HuH-7.5 (cell line): Measurements from ENCODE around the gene MOXD1.
A peak's percentile ranks its signal among the peaks of the same experiment; 100 is the strongest.

Source experiments
- DNase-seq: peaks from one replicate; pipeline ENCODE4 v3.0.0; 2011; ENCODE audit warnings: low spot score

MOXD1 gene

DNA sequence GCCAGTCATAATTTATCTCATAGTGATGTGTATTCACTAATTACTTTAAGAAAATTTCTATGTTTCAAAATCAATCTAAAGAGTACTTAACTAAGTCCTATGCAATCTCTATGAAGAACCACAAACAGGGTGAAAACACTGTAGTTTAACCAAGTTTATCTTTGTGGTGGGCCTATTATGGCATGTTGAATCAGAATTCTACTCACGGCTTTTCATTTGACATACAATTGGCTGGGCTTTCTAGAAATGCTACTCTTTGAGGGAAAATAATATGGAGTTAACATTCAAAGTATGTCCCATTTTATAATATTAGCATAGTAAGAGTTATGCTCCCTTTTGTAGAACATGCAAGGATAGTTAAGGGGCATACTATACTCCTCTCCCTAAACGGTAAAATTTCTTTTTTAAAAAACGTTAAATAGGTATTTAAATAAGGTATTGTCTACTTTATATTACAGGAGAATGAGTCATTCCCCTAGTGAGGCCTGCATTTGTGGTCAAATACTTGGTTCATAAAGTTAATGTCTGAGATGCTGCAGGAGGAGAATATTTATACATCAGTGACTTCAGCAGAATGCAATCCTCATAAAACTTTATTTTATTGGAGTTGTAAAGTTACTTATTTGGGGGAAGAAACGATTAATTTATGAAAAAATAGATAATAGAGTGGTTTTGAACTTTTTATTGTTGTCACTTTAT lies 1.8 kb downstream of the MOXD1 start:
- no peak for DNase-seq

- no peak for DNase-seq
These were observed 6.2 kb downstream of the MOXD1 start for GRCh38 chr6:132395015-132395597.

DNA sequence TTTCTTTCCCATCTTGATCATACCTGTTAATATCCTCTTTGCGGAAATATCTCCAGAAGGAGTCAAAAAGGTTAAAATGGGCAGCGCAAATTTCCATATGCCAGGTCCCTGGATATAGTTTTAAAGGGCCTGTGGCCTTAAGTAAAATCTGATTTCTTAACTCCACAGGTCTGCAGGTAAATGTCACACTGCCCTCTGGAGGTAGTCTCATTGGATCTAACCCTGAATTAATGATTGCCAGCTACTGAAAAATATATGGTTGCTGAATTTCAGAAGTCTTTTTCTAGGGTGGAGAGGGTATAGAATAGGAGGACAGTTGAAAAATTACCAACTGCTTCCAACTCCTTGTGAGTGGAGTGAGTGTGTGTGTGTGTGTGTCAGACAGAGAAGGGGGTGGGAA lies 8.5 kb downstream of the MOXD1 start:
- peak; percentile 33 for DNase-seq

- DNase-seq = no peak
These were observed 9.0 kb downstream of the MOXD1 start for GRCh38 chr6:132392270-132392646.

GRCh38 chr6:132391391-132392269 lies 9.6 kb downstream of the MOXD1 start:
- no peak for DNase-seq

- DNase-seq = no peak
These were observed 10.8 kb downstream of the MOXD1 start for GRCh38 chr6:132390451-132390850.

- no peak for DNase-seq
These were observed 11.3 kb downstream of the MOXD1 start for GRCh38 chr6:132390017-132390416.

DNA sequence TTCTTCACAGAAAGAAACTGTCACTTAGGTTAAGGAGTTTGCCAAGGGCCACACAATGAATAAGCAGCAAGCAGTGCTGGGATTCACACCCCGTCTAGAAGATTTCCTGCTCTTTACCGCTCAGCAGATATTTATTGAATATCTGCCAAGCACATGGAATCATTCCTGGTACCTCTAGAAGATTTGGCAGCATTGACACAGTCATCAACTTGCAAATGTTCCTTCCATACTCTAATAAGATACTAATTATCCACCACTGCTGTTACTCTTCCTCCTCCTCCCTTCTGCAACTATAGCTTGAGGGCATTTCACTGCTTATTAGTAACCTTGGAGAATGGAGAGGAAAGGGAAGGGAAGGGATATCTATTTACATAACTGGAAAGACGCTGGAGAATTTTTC lies 13.0 kb downstream of the MOXD1 start:
- no peak for DNase-seq

DNA sequence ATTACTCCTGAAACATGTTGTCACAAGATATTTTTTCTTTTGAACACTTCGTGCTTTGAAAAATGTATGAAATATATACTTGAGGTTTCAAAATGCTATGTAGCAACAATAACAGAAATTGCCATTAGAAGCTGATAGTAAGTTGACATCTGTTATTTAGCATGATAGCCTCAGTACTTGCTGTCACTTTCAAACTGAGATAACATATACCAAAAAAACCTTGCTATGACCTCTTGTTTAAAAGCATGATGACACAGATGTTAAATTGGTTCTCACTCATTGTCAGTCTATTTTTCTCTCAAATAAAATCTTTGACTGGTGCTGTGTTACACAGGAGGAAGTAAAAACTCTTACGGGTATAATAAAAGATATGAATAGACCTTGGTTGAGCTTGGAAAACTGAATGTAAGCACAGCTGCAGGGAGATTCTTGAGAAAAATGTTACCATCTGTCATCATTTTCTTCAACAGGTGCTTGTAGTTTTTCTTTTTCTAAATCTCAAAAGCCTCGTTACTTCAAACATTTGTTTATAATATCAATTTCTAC lies 18.6 kb downstream of the MOXD1 start:
- no peak for DNase-seq

DNA sequence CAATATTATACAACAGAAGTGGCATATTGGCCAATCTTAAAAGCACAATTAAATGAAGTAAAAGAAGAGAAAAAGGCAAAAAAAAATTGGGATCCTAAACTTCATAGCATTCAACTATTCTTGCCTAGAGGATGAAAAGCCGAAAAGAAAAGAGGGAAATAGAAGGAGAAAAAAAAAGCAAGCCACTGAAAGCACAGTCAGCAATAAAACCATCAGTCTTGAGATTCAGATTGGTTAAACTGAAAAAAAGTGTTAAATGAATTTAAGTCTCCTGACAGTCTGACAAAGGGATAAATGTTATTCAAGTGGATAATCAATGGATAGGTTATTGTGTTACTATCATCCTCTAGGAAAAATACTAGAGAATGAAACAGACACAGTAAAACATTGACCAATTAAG lies 19.9 kb downstream of the MOXD1 start:
- DNase-seq = no peak

DNA sequence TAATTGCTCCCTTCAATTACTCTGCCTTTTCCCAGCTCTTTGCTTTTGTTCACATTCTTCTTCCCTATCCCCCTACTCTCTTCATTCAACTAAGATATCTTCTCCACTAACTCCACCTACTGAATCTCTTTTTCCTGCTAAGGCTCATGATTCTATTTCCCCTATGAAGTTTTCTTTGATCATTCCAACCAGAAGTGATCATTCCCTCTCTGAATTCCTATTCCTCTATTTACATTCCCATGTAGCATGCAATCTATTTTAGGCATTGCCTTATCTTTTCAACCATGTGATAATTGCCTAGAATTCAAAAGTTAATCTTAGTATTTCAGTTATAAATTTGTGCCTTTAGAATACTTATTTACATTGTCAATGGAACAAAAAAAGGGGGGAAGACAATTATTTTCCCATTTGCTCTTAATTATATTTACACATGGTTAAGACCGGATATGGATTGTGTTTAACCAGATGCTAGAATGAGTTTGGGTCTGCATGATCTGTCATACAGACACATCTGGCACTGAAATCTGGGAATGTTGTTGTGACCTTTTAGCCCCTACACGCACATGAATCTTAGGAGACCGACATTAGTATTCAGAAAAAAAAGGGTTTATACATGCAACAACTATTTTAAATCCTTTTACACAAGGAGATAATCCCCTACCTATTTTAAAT lies 20.8 kb downstream of the MOXD1 start:
- DNase-seq = no peak

DNA sequence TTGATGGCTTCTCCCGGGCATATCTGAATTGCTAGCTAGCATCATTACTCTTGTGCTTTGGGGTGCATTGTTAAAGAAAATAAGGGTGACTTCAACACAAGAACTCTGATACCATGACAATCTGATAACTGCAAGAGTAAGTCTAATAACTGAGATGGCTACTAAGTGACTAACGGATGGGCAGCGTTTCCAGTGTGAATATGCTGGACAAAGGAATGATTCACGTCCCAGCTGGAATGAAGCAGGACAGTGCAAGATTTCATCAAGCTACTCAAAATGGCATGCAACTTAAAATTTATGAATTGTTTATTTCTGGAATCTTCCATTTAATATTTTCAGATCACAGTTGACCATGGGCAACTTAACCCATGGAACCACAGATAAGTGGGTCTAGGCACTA lies 31.7 kb downstream of the MOXD1 start:
- DNase-seq = no peak

DNA sequence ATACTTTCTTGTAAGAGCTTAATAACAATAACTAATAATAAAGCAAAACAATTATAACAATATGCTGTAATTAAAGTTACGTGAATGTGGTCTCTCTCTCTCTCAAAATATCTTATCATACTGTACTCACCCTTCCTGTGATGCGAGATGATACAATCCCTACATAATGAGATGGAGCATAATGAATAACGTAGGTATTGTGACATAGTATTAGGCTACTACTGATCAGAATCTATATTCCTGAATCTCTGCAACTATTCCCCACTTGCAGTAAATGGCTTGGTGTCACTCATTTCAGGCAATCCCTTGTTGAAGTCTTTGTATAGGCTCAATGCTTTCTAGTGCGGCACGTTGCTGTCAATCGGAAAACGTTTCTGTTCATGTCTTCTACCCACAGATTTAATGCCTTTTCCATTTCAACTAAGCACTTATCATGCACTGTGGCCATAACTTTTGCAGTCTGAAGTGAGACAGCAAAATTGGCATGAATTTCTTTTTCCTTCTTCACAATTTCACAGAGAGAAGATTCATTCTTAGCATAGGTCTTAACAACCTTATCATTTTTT lies 32.3 kb downstream of the MOXD1 start:
- DNase-seq = no peak

DNA sequence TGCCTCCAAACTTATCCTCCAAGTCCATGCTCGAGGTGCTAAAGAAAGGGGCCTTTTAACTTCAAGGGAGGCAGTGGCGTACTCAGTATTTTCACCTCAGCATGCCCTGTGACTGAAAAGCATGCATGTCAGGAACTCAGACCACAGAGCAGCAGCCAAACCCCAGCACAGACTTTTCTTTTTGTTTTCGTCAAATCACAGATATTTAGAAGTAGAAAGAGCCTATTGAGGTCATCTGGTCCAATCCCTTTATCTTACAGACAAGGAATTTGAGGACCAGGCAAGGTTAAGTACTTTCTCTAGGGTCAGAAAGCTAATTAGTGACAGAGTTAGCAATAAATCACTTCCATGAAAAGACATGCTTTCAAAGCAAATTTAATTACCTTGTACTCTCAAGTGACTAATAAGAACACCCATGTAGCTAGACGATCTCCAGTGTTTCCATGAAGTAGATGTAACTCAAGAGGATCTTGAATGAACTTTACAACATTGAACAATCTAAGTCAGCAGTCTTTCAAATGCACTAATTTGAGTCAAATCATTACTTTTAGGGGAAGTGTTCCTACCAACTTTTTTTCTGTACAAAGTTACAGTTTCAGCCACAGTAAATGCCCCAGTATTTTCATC lies 35.9 kb downstream of the MOXD1 start:
- no peak for DNase-seq

GRCh38 chr6:132364306-132365074 lies 36.8 kb downstream of the MOXD1 start:
- DNase-seq = no peak

DNA sequence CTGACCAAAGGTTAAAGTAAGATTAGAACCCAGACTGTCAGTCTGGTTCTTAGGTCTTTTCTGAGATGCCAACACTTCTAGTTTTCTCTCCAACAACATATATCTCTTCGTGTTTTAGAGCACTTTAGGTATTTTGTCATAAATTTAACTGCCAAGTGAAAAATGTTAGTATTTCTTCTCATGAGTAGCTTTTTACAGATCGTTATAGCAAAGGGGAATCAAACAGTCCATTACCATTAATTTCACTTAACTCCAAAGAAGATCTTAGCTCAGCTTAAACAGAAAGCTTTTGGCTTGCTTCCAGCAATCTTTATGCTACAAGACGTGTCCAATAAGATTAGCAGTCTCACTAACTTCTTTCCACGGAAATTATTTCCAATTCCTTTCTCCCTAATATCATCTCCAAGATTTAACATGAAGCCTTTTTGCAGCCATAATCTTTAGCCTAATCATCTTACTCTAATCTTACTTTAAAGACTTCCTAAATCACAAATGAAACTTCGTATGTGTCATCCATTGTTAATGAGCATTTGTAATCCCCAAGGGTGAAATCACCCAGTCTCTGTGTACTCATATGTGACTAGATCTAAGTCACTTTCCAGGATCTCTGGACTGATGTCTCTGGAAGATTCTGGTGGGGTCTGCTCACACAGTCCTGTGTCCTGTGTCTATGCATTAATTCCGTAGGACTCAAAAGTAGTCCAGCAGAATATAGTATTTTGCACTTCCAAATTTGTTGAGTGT lies 38.7 kb downstream of the MOXD1 start:
- DNase-seq = no peak

GRCh38 chr6:132361101-132361500 lies 40.2 kb downstream of the MOXD1 start:
- DNase-seq = no peak

GRCh38 chr6:132359886-132360285 lies 41.4 kb downstream of the MOXD1 start:
- DNase-seq = no peak

GRCh38 chr6:132357120-132357519 lies 44.2 kb downstream of the MOXD1 start:
- no peak for DNase-seq
